HG02763 (cell line): ENCODE results near the gene MMP13.
"Not testable (repeated sequence)": the region's sequence is repeated elsewhere in the genome, so short reads cannot be mapped to it uniquely, and the experiment has no call there.

Source experiments
- ATAC-seq: cut with Tn5 transposase; IDR thresholded peaks from one replicate; pipeline ENCODE4 v1.9.1; 2021; ENCODE audit warnings: mild to moderate bottlenecking, moderate library complexity; ENCODE audit not compliant: unreplicated experiment

Gene MMP13

DNA sequence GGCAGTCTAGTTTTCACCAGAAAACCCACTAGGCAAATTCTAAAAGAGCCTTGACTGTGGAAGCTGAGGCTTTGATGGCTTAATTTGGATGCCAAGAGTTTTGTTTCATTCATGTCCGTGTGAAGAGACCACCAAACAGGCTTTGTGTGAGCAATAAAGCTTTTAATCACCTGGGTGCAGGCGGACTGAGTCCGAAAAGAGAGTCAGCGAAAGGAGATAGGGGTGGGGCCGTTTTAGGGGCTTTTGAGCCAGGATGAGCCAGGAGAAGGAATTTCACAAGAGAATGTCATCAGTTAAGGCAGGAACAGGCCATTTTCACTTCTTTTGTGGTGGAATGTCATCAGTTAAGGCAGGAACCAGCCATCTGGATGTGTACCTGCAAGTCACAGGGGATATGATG is 51.6 kb downstream of the MMP13 start:
- ATAC-seq = not testable (repeated sequence)

DNA sequence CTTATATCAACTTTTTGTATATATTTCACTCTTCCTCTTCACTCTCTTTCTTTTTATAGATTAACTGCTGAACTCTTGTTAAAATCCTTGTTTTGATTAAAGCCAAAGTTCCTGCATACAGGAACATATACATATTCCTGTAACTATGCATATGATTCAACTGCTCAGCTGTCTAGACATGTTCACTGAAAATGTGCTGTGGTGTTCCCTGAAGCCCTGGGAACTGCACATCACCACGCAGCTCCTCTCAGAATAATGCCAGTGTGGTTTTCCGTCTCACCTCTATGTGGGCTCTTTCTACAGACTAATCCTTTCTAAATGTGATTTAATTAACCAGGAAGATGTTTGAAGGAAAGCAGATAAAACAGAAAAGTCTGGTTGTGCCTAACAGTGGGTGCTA is 55.2 kb downstream of the MMP13 start:
- ATAC-seq = no peak
